A549 treated with GW870086 at 1 μM for 4 hours (cell line): ENCODE results near the gene LRRN3. TPM values are rescaled to one million over a fixed set of nuclear protein-coding genes. Genes with fewer than 3 reads are reported as not detected.

Source experiments
- total RNA-seq: library from RNA; stranded (reverse); fragments of 200-300 nt; extraction: Qiagen RNA extraction; gene quantifications from 5 replicates; pipeline ENCODE4 v1.2.3, GENCODE V29; 2022; ENCODE audit warnings: low read depth

LRRN3 gene
- total RNA-seq, result 0.03 to 0.05 TPM in 2 of 5 replicates, not detected in the others

DNA sequence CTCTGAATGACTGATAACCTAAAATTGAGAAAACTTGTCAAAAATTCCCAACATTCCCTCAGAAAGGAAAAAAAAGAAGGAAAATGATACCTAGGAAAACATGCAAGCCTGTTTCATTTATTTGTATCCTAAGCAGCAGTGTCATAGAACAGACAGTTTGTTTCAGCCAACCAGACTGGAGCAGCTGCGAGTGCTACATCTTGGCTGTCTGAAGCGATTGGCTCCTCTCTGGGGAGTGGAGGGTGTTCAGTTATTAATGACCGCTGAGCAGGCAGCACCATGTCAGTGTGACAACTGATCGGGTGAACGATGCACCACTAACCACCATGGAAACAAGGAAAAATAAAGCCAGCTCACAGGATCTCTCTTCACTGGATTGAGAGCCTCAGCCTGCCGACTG lies at the start of gene LRRN3:
Gene LRRN3 (plus strand): TSS at position 282 of the 400 bp plus-strand sequence. CDS start 31,646 bp downstream, outside the sequence.

